C4-2B (cell line): ENCODE results near the gene NKG7.

Experiments used
- ZFX ChIP-seq: fragments of 450-650 bp; IDR thresholded peaks from 2 replicates; pipeline ENCODE4 v1.6.1; 2017
- TF ChIP-seq, protein P1 (sequence below): fragments of 450-650 bp; conservative IDR thresholded peaks from 2 replicates; pipeline ENCODE4 v1.5.1; 2017; ENCODE audit warnings: mild to moderate bottlenecking

DNA sequence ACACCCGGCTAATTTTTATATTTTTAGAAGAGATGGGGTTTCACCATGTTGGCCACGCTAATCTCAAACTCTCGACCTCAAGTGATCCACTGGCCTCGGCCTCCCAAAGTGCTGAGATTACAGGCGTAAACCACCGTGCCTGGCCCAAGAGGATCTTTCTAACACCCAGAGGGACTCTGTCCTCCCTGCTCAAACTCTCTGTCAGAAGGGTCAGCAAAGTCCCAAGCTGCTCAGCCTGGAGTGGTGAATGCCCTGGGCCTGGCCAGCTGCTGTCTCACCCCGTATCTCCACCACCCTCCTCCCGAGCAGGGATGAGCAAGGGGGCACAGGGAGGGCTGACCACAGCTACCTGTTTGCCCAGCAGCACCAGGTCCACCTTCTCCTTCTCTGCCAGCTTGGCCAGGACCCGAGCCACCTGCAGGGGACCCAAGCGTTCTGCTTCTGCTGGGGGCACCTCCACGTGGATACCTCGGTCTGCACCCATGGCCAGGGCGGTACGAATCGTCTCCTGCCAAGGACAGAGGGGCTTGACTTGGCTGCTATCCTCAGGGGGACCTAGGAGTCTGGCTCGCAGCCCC, 19.6 kb downstream of the NKG7 start:
- TF ChIP-seq, protein P1, sequence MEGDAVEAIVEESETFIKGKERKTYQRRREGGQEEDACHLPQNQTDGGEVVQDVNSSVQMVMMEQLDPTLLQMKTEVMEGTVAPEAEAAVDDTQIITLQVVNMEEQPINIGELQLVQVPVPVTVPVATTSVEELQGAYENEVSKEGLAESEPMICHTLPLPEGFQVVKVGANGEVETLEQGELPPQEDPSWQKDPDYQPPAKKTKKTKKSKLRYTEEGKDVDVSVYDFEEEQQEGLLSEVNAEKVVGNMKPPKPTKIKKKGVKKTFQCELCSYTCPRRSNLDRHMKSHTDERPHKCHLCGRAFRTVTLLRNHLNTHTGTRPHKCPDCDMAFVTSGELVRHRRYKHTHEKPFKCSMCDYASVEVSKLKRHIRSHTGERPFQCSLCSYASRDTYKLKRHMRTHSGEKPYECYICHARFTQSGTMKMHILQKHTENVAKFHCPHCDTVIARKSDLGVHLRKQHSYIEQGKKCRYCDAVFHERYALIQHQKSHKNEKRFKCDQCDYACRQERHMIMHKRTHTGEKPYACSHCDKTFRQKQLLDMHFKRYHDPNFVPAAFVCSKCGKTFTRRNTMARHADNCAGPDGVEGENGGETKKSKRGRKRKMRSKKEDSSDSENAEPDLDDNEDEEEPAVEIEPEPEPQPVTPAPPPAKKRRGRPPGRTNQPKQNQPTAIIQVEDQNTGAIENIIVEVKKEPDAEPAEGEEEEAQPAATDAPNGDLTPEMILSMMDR: no peak
- TF ChIP-seq ZFX: no peak
